Mesothelial cell of epicardium (in vitro differentiated cells): ENCODE measurements around the gene TACC2. TPM values are rescaled to one million over a fixed set of nuclear protein-coding genes. Genes with fewer than 3 reads are reported as not detected.
A peak's percentile ranks its signal among the peaks of the same experiment; 100 is the strongest.

Experiments
- DNase-seq, 2 experiments: peaks; one replicate each; pipeline ENCODE4 v3.0.0; 2021; ENCODE audit warnings: low spot score in 2 of 2; ENCODE audit not compliant: unreplicated experiment in 2 of 2
- H3K27ac Mint-ChIP-seq: 2 replicates; pipeline ENCODE4 v1.8.0; 2021; ENCODE audit warnings: mixed read lengths
- H3K27me3 Mint-ChIP-seq: 2 replicates; pipeline ENCODE4 v1.8.0; 2021; ENCODE audit warnings: low read depth, mixed read lengths
- H3K36me3 Mint-ChIP-seq: 2 replicates; pipeline ENCODE4 v1.8.0; 2021; ENCODE audit warnings: mixed read lengths
- H3K4me1 Mint-ChIP-seq: 2 replicates; pipeline ENCODE4 v1.8.0; 2021; ENCODE audit warnings: mixed read lengths
- H3K4me3 Mint-ChIP-seq: 2 replicates; pipeline ENCODE4 v1.8.0; 2021; ENCODE audit warnings: mild to moderate bottlenecking, moderate library complexity, mixed read lengths
- H3K9me3 Mint-ChIP-seq: 2 replicates; pipeline ENCODE4 v1.8.0; 2021; ENCODE audit warnings: mixed read lengths
- CTCF ChIP-seq: fragments of 200-600 bp; sonication (generic); IDR thresholded peaks from one replicate; pipeline ENCODE4 v1.5.0; 2021; ENCODE audit warnings: antibody characterized with exemption; ENCODE audit not compliant: unreplicated experiment
- total RNA-seq: library from RNA; stranded (reverse); gene quantifications from 3 replicates; pipeline ENCODE4 v1.2.1, GENCODE V29; 2021

The TACC2 gene
- total RNA-seq, 1 donor from 2014 or later: 25.5 TPM

GRCh38 chr10:122171302-122172075 lies 182.5 kb downstream of the TACC2 start:
- Mint-ChIP-seq H3K27ac (no peak overlapping the region), H3K27me3 (peaks cover 2% of the 10 kb centered on the region), H3K36me3 (no peaks in the 10 kb centered on the region), H3K4me3 (no peak overlapping the region), H3K9me3 (no peaks in the 10 kb centered on the region), H3K4me1 (peaks cover 23% of the 10 kb centered on the region)
- TF ChIP-seq CTCF: no peak
- no peak for DNase-seq

- no peaks in the 10 kb centered on the region for H3K27me3 Mint-ChIP-seq
- H3K36me3 Mint-ChIP-seq: no peaks in the 10 kb centered on the region
- peak overlapping the region; percentile 71 for H3K27ac Mint-ChIP-seq
- no peak for TF ChIP-seq CTCF
- H3K4me1 Mint-ChIP-seq: peaks cover 23% of the 10 kb centered on the region
- DNase-seq: no peak
- H3K4me3 Mint-ChIP-seq: no peak overlapping the region
- no peaks in the 10 kb centered on the region for H3K9me3 Mint-ChIP-seq
Observed at GRCh38 chr10:122172361-122173008, 183.5 kb downstream of the TACC2 start.

- Mint-ChIP-seq H3K4me3 (no peak overlapping the region), H3K9me3 (no peaks in the 10 kb centered on the region), H3K36me3 (no peaks in the 10 kb centered on the region), H3K4me1 (peaks cover 23% of the 10 kb centered on the region), H3K27ac (no peak overlapping the region), H3K27me3 (no peaks in the 10 kb centered on the region)
- TF ChIP-seq CTCF: no peak
- DNase-seq: no peak
Observed at GRCh38 chr10:122173337-122173736, 184.4 kb downstream of the TACC2 start.

- Mint-ChIP-seq H3K27me3 (no peaks in the 10 kb centered on the region), H3K4me3 (no peak overlapping the region), H3K4me1 (peaks cover 23% of the 10 kb centered on the region), H3K36me3 (no peaks in the 10 kb centered on the region), H3K27ac (no peak overlapping the region), H3K9me3 (no peaks in the 10 kb centered on the region)
- no peak for TF ChIP-seq CTCF
- no peak for DNase-seq
Observed at GRCh38 chr10:122173766-122174435, 184.9 kb downstream of the TACC2 start.

- Mint-ChIP-seq H3K4me3 (no peak overlapping the region), H3K27ac (no peak overlapping the region), H3K27me3 (no peaks in the 10 kb centered on the region), H3K36me3 (no peaks in the 10 kb centered on the region), H3K9me3 (no peaks in the 10 kb centered on the region), H3K4me1 (peaks cover 21% of the 10 kb centered on the region)
- no peak for TF ChIP-seq CTCF
- no peak for DNase-seq
Observed at GRCh38 chr10:122176232-122177213, 187.6 kb downstream of the TACC2 start.
